Gastrocnemius medialis (tissue), 4 donors: ENCODE measurements around the gene OPN1SW.

Source experiments
- POLR2A ChIP-seq, 2 donors: fragments of 450-650 bp; IDR thresholded peaks; one replicate each; pipeline ENCODE4 v1.6.1; 2017; ENCODE audit warnings: antibody characterized with exemption in 2 of 2, mild to moderate bottlenecking in 2 of 2, moderate library complexity in 2 of 2
- TF ChIP-seq, protein P1 (sequence below), 5 experiments: fragments of 450-650 bp in 3 of 5; fragments of 200-600 bp in 2 of 5; sonication (generic) in 2 of 5; IDR thresholded peaks in 4 of 5; conservative IDR thresholded peaks in 1 of 5; 1 replicate in 4 of 5; 2 replicates in 1 of 5; pipeline ENCODE4 v1.5.1; 2016 to 2019; ENCODE audit warnings: antibody characterized with exemption in 5 of 5, mild to moderate bottlenecking in 3 of 5, moderate library complexity in 3 of 5

DNA sequence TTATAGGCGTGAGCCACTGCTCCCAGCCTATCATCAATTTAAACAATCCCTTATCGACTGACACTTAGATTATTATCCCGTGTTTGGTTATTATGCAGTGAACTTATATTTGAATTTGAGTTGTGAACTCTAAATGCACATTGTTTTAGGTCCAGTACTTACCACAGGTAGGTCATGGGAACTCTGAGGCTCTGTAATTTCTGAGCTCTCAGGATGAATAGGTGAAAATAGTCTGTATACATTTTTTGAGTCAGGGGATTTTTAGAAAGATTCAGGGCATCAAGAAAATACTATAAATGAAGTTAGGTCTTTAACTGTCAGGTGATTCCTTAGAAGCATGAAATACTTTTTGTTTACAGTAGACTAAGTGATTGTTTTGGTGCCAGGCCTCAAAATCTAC lies 25.0 kb upstream of the OPN1SW start:
- TF ChIP-seq, protein P1, sequence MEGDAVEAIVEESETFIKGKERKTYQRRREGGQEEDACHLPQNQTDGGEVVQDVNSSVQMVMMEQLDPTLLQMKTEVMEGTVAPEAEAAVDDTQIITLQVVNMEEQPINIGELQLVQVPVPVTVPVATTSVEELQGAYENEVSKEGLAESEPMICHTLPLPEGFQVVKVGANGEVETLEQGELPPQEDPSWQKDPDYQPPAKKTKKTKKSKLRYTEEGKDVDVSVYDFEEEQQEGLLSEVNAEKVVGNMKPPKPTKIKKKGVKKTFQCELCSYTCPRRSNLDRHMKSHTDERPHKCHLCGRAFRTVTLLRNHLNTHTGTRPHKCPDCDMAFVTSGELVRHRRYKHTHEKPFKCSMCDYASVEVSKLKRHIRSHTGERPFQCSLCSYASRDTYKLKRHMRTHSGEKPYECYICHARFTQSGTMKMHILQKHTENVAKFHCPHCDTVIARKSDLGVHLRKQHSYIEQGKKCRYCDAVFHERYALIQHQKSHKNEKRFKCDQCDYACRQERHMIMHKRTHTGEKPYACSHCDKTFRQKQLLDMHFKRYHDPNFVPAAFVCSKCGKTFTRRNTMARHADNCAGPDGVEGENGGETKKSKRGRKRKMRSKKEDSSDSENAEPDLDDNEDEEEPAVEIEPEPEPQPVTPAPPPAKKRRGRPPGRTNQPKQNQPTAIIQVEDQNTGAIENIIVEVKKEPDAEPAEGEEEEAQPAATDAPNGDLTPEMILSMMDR (IDR thresholded peaks at IDR 0.05 in 4 of 5, conservative IDR thresholded peaks at IDR 0.05 in 1 of 5) = no peak
- no peak for TF ChIP-seq POLR2A (IDR thresholded peaks at IDR 0.05)
